HG03520 (cell line): Measurements from ENCODE around the gene GPR137.
"Not testable (repeated sequence)": the region's sequence is repeated elsewhere in the genome, so short reads cannot be mapped to it uniquely, and the experiment has no call there.

ENCODE experiments used
- ATAC-seq: cut with Tn5 transposase; IDR thresholded peaks from one replicate; pipeline ENCODE4 v1.9.1; 2021; ENCODE audit warnings: mild to moderate bottlenecking, moderate library complexity; ENCODE audit not compliant: unreplicated experiment

The GPR137 gene, protein sequence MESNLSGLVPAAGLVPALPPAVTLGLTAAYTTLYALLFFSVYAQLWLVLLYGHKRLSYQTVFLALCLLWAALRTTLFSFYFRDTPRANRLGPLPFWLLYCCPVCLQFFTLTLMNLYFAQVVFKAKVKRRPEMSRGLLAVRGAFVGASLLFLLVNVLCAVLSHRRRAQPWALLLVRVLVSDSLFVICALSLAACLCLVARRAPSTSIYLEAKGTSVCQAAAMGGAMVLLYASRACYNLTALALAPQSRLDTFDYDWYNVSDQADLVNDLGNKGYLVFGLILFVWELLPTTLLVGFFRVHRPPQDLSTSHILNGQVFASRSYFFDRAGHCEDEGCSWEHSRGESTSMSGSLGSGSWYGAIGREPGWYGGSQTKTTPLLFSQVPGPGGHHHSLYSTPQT

DNA sequence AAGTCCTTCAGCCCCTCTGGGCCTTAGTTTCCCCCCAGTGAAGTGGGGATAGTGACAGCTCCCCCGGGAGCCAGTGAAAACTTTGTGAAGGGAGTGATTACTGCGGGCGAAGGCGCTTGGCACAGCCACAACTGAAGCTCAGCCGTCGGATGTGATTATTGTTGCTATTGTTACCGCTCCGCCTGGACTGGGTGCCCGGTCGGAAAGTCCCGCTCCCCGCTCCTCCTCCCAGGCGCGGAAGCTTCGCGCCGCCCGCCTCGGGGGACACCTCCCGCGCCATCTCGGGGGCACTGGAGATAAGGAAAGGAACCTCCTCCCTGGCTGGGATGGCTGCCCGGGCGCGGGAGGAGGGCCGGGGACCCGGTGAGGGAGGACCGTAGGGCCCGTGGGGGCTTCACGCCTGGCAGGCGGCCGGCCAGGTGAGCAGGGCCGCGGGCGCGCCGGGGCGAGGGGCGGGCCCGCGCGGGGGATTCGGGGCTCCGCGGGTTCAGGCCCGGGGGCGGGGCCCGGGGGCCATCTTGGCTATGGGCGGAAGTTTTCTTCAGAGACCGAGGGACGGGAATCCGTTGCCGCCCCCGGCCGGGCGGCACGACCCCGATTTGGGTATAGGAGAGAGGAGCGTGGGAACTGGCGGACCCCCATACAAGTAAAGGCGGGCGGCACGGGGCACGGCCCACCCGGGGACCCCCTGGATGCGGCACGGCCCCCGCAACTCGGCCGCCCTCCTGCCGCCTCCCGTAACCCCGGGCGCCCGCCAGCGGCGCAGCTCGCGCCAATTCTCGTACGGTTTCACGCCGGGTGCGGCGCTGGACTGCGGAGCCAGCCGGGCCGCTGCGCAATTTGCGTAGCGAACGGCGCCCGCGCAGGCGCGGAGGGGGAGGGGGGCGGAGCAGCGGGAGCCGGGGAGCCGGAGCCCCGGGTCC is at the start of gene GPR137:
GPR137 (plus strand) TSS at position 887 of the 923 bp plus-strand sequence. CDS start 677 bp downstream, outside the sequence.
- ATAC-seq = peak; percentile 54

DNA sequence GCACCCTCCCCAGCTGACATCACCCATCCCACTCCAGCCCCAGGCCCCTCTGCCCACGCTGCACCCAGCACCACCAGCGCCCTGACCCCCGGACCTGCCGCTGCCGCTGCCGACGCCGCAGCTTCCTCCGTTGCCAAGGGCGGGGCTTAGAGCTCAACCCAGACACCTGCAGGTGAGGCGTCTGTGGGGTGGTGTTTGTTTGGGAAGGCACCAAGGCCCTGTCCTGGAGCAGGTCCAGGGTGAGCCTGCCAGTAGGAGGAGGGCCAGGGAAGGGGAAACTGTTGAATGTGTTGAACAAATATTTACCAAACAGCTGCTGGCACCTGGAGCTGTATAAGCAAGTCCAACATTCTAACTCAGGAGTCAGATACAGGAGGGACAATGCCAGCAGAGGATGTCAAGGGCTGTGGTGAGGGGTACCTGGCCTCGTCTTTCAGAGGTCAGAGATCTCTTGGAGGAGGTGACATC is 48.1 kb upstream of the GPR137 start:
- ATAC-seq = no peak

DNA sequence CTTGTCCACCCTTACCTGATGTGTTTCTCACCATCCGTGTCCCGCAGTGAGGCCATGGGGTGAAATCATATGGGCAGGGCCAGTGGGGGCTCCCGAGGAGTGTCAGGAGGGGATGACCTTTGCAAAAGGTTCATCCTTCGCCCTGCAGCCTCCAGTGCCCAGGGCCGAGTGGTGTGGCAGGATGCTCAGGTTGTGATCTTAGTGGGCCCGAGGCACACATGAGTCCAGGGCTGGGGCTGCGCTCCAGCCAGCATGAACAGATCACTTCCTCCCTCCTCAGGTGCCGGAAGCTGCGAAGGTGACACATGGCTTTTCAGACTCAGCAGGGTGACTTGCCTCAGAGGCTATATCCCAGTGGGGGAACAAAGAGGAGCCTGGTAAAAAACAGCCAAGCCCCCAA is 47.6 kb upstream of the GPR137 start:
- ATAC-seq = no peak

DNA sequence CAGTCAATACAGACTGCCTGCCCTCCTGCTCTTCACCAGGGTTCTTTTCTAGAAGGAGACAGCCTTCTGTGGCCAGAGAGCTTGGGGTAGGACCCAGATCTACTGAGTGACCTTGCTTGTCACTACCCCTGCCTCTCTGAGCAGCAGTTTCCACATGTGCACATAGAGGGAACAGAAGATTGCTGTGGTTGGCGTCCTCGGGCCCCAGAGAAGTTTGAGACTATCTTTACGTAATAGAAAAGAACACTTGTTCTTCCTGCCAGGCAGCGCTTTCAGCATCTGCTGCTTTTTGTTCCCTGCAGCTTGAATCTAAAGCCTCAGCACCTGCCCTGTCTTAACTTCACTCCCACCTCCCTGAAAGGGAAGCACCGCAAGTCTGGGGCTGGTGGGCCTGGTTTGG is 46.6 kb upstream of the GPR137 start:
- ATAC-seq = no peak

DNA sequence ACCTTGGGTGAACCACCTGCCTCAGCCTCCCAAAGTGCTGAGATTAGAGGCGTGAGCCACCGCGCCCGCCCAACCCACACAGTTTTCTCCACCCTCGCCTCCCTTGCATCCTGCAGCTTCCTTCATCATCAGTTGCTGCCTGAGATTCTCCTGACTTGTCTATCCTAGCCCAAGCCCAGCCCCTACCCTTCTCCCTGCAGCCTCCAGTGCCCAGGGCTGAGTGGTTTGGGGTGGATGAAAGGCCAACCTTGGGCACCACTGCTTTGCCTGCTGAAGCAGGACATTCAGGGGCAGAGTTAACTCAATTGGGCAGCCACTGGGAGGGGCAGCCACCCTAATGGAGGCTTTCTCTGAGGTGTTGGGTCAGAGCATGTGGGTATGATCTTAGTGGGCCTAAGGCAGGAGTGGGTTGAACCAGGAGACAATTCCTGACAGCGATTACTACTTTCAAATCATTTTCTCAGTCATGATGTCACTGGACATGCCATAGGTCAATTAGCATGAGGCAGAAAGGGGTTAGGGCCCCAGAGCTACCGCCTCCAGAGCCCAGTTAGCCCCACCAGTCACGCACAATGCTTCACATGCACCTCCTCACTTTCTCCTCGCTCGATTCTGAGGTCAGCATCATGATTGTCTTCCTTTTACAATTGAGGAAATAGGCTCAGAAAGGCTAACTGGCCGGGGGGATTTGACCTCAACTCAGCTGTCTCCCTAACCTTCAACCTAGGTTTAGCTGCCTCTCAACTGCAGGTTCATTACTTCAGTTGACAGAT is 45.8 kb upstream of the GPR137 start:
- ATAC-seq = no peak

DNA sequence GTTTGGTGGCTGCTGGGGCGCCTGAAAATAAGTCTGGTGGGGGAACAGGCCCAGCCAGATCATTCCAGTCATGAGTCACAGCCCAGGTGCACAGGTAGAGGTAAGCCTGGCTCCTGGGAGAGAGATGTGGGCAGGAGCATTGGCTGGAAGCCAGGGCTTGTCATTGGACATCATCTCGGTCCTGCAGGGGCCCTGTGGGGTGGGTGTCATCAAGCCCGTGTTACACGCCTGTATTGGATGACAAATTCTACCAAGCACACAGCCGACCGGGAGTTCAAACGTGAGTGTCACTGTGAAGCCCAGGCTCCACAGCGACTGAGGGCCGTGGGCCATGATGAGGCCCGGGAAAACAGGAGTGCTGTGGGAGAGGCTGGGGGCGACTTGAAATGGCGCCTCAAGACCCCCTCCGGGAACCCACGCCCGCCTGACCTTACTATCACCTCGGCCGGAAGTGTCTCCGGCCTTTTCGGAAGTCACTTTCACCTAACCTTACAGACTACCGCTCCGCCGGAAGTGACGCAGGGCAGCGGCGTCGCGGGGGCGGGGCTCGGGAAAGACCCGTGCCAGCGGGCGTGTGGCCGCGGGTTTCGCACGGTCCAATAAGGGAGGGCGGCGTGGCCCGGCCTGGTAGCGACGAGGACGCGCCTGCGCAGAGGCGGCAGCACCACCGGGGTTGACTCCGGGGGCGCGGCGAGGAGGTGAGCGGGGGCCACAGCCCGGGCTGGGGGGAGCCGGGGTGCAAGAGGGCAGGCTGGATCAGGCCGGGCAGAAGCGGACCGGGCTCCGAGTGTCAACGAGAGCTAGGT is 45.0 kb upstream of the GPR137 start, which contains the start of gene FKBP2:
FKBP2 (plus strand) TSS at position 661 of the 806 bp plus-strand sequence. CDS start 1,293 bp downstream, outside the sequence.
- ATAC-seq = peak; percentile 44

DNA sequence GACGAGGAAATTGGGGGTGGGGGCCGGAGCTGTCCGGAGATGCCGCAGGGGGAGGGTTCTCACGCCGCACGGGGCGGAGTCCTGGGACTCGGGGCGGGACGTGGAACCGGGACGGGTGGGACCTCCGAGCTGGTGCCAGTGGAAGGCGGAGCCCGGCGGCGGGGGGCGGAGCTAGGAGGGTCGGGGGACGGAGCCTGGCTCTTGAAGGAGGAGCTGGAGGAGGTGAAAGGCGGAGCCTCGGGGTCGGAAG is 44.5 kb upstream of the GPR137 start:
- ATAC-seq = peak; percentile 49

DNA sequence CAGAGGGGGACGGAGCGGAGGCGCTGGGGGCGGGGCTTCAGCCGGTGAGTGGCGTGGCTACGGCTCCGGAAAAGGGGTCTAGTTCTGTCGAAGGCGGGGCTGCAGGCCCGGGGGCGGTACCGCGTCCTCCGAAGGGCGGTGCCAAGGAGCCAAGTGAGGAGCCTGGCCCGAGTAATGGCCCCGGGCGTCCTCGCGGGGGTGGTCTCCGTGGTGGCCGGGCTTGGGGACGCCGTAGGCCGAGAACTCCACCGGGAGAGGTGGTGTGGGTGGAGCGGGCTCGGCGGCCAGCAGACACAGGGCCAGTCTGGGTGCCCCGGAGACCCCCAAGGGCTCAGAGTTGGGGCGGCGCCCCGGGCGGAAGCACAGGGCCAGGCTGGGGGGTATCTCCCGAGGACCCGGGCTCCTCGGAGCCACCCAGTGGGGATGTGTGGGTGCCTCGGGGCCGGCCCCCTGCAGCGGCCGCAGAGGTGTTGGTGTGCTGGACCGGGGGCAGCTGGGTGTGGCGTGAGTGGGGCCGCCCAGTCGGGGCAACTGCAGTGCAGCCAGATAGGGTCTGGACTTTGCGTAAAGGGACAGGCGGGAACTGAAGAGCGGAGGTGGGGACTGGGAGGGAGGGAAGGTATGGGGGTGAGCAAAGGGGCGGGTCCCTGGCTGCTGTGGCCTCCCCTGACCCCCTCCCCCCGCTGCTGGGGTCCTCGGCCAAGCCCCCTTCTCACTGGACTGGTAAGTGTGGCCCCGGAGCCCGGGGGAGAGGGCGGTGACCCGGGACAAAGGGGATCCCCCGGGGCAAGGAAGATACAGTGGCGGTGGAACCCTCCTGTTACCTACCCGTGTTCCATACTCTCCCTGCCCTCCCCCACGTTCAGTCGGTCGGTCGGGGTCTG is 43.9 kb upstream of the GPR137 start:
- ATAC-seq = peak; percentile 61

DNA sequence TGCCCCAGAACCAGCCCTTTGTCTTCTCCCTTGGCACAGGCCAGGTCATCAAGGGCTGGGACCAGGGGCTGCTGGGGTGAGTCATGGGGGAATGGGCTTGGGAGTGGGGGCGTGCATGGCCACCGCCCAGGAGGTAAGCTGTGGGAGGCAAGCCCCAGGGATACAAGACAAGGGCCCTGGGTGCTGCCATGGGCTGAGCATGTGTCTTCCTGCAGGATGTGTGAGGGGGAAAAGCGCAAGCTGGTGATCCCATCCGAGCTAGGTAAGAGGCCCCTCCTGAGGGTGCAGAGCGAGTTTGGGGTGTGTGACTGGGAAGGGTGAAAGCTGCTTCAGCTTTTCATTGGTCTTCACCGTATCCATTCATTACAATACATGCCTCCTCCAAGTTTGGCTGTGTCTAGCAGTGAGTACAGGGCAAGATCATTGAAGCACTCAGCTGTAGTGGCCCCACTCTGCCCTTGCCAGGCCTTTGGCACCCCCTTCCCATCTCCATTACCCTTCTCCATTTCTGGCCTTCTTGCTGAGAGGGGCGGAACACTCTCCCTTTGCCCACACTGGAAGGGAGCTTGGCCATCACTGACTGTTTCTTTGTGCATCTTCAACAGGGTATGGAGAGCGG is 42.3 kb upstream of the GPR137 start:
- ATAC-seq = no peak

DNA sequence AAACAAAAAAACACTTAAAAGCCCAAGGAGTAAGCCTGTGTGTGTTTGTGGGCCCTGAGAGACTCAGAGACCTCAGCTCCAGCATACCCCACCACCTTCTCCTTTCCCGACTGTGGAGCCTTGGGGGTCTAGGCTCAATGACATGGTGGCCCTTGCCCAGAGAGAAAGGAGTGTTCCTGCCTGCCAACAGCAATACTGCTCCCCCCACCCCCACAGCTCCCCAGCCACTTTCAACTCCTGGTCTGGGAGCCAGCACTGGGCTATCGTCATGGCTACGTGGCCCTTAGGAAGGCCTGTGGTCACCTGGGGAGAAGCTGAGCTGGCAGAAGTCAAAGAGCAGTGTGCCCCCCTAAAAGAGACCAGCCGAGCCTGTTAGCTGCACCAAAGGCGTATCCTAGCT is 41.5 kb upstream of the GPR137 start:
- ATAC-seq = no peak

DNA sequence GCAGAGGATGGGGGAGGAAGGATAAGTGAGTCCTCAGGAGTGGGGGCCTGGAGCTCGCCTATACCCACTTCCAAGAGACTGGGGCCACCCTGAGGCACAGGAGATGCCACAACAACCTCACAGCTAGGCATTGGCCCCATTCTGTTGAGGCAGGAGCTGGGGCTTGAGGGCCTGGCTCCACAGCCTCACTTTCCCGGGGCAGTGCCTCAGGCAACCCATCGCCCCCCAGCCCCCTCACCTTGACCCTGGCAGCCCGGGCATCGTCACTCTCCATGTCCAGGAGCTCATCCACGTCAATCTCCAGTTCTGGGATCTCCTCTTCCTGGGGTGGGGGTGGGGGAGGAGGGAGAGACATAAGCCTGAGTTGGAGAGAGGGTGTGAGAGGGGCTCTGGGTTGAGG is 40.7 kb upstream of the GPR137 start:
- ATAC-seq = no peak

DNA sequence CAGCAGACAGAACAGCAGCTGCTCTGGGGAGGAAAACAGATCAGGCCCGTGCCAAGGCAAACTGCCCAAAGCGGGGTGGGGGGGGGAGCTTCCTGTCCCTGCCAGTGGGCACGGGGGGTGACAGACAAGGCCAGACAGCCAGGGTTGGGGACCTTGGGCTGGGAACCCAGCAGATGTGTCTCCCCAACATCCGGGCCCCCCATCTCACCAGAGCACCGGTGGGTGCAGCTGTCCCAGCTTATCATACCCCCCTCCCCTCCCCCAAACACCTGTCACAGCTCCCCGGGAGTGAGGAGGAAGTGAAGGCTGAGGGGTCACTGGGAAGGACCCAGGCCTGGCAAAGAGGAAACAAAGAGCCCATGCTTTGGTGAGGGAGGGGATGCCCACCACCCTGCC is 40.2 kb upstream of the GPR137 start:
- no peak for ATAC-seq

DNA sequence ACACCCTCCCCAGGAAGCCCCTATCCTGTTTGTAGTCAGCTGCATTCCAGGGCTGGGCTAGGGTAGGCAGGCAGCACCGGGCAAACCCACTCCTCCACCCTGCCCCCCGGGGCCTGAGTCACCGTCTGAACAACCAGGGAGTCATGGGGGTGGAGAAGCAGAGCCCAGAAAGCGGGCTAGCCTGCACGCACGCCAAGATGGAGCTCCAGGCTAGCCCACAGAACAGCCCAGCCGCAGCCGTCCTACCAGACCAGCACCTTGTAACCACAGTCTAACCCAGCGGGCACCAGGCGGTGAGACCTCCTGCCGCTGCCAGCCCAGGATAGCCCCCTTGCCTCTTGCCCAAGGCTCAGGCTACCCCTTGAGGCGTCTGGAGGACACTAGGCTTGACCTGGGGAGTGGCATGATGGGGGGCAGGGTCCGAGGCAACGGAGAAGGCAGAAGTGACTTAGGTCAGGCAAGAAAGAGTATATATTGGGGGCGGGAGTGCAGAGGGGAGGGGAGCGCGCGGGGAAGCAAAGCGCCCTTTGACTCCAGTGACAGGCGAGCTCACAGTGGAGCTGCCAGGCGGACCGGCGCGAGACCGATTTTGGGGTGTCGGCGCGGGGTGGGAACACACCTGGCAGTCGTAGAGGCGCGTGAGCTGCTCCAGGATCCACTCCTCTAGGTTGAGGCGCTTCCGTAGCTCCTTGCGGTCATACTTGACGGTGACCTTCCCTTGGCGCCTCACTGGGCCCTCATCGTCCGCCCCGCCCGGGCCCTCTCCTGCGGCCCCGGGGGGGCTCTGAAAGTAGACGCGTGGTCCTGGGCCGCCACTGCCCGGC is 39.6 kb upstream of the GPR137 start:
- no peak for ATAC-seq

DNA sequence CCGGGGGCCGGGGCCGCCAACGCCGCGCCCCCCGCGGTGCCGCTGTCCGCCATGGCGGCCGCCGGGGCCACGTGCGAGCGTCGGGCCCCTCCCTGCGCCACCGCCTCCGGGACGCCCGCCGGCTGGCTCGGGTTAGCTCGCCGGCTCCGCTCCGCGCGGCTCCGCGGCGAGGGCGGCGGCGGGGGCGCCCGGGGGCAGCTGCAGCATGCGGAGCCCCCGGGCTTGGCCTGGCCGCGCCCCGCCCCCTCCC is 39.1 kb upstream of the GPR137 start:
- ATAC-seq = not testable (repeated sequence)

DNA sequence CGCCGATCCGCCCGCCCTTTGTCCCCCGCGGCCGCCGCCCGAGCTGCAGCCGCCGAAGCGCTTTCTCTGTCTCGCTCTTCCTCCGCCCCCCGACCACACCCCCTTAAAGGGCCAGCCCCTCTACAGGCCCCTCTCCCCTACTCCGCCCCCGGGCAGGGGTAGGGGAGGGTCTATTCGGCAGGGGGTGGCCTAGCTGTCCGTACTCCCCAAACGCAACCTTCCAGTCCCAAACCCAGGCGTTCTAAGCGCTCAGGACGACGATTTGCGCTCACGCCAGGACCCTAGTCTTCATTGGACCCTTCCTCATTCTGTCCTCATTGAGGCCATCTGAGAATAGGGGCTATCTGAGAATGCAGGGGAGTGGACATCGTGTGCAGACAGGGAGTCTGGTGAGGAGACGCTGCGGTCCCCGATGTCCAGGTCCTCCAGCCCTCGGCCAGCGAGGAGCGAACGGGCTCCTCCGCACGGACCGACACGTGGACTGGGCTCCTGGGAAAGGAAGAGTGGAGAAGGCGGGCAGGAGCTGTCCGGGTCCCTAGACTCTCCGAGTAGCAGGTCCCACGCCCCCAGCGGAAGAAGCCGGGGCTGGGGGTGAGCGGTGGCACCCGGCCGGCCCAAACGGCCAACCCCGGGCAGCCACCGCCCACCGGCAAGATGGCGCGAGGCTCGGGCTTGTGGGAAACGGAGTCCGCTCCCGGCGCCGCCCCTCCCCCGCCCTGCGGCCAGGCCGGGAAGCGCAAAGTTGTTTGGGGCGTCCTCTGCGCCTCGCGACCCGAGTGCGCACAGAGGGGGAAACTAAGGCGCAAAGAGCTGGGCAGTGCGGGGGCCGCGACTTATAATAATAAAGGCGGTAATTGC is 38.5 kb upstream of the GPR137 start, which contains the start of gene PPP1R14B:
PPP1R14B (minus strand) TSS at position 73 of the 858 bp plus-strand sequence. CDS start 270 bp downstream, outside the sequence.
- peak; percentile 33 for ATAC-seq

DNA sequence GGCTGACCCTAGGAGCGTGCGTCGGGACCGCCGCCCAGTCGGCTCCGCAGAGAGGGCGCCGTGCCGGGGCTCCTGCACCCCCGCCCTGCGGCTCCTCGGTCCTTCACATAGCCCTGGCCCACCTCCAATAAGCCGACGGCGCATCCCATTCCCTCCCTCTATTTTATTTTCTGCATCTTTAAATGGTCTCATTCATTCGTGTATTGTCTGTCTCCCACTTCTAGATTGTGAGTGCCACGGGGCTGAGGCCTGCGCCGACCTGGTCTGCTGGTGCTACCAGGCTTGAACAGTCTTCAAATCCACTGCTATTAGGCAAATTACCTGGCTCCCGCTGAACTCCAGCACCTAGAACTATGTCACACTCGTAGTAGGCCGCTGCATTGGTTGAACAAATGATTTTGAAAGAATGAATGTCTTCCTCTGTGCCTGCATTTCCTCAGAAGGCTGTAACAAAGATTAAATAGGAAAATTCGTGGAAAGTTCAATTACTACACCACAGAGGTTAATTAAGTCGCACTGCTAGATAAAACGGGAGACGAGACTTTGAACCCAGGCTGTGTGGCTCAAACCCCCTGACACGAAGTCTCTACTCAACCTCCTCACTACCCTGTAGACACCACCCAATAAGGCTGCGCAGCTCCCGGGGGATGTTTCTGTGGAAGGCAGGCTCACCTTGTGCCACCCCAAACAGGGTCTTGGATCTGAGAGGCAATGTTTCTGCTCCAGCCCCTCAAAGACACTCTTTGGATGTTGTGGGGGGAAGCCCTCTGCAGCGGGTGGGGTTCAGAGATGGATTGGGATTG is 37.7 kb upstream of the GPR137 start:
- no peak for ATAC-seq
